GM18511 (cell line): Measurements from ENCODE around the gene GATD1.
A peak's percentile ranks its signal among the peaks of the same experiment; 100 is the strongest.

Experiments
- ATAC-seq: cut with Tn5 transposase; IDR thresholded peaks from one replicate; pipeline ENCODE4 v1.9.1; 2021; ENCODE audit warnings: mild to moderate bottlenecking, moderate library complexity; ENCODE audit not compliant: unreplicated experiment

GATD1 gene

GRCh38 chr11:777288-778255 is at the start of gene GATD1:
TSS of gene GATD1 (minus strand) at chr11:777487. CDS start at chr11:777462, 25 bp downstream.
- ATAC-seq, result peak; percentile 84

- ATAC-seq, result no peak
Measured at GRCh38 chr11:826836-827145, 49.5 kb upstream of the GATD1 start.

- ATAC-seq, result no peak
Measured at GRCh38 chr11:826227-826621, 48.9 kb upstream of the GATD1 start.

GRCh38 chr11:825366-826226 is 48.3 kb upstream of the GATD1 start:
- no peak for ATAC-seq

GRCh38 chr11:824942-825341 is 47.7 kb upstream of the GATD1 start:
- no peak for ATAC-seq

GRCh38 chr11:824292-824880 is 47.1 kb upstream of the GATD1 start:
- no peak for ATAC-seq

GRCh38 chr11:823441-824291 is 46.4 kb upstream of the GATD1 start:
- no peak for ATAC-seq

GRCh38 chr11:821512-822371 is 44.5 kb upstream of the GATD1 start:
- no peak for ATAC-seq

GRCh38 chr11:820655-821511 is 43.6 kb upstream of the GATD1 start:
- ATAC-seq, result no peak

GRCh38 chr11:819943-820649 is 42.8 kb upstream of the GATD1 start:
- peak; percentile 77 for ATAC-seq

- ATAC-seq, result peak; percentile 71
Measured at GRCh38 chr11:819129-819931, 42.0 kb upstream of the GATD1 start.

- ATAC-seq, result no peak
Measured at GRCh38 chr11:818396-819128, 41.3 kb upstream of the GATD1 start, which contains the start of gene PNPLA2. TSS of gene PNPLA2 (plus strand) at chr11:818914. CDS start at chr11:819719, 805 bp downstream.

- no peak for ATAC-seq
Measured at GRCh38 chr11:816433-816779, 39.1 kb upstream of the GATD1 start.

GRCh38 chr11:815675-816432 is 38.6 kb upstream of the GATD1 start:
- ATAC-seq, result no peak

GRCh38 chr11:813456-814096 is 36.3 kb upstream of the GATD1 start:
- ATAC-seq, result no peak
